ENCODE data around the gene WASF2.

The WASF2 gene

GRCh38 chr1:27515626-27516025 is 25.7 kb upstream of the WASF2 start:
- TF ChIP-seq GATA2 (IDR thresholded peaks at IDR 0.05; ENCODE audit: low read depth, low read length), result no peak
- TF ChIP-seq GATA3 (IDR thresholded peaks at IDR 0.05; ENCODE audit: low read depth, low read length), result no peak

GRCh38 chr1:27513958-27514357 is 24.0 kb upstream of the WASF2 start:
- TF ChIP-seq GATA2 (IDR thresholded peaks at IDR 0.05; ENCODE audit: low read depth, low read length) (no peak), GATA3 (IDR thresholded peaks at IDR 0.05; ENCODE audit: low read depth, low read length) (no peak)

- no peak for TF ChIP-seq GATA3 (IDR thresholded peaks at IDR 0.05; ENCODE audit: low read depth, low read length)
Observed at GRCh38 chr1:27513528-27513927, 23.6 kb upstream of the WASF2 start.

GRCh38 chr1:27509127-27510080 is 19.4 kb upstream of the WASF2 start:
- TF ChIP-seq GATA3 (IDR thresholded peaks at IDR 0.05; ENCODE audit: low read depth, low read length) (no peak), GATA2 (IDR thresholded peaks at IDR 0.05; ENCODE audit: low read depth, low read length) (no peak)

GRCh38 chr1:27507960-27508665 is 18.1 kb upstream of the WASF2 start:
- TF ChIP-seq GATA3 (IDR thresholded peaks at IDR 0.05; ENCODE audit: low read depth, low read length), result no peak
- TF ChIP-seq GATA2 (IDR thresholded peaks at IDR 0.05; ENCODE audit: low read depth, low read length), result no peak

- no peak for TF ChIP-seq GATA2 (IDR thresholded peaks at IDR 0.05; ENCODE audit: low read depth, low read length)
Observed at GRCh38 chr1:27506703-27507102, 16.7 kb upstream of the WASF2 start.

GRCh38 chr1:27505420-27505680 is 15.4 kb upstream of the WASF2 start:
- TF ChIP-seq GATA3 (IDR thresholded peaks at IDR 0.05; ENCODE audit: low read depth, low read length) (no peak), GATA2 (IDR thresholded peaks at IDR 0.05; ENCODE audit: low read depth, low read length) (no peak)

- TF ChIP-seq GATA3 (IDR thresholded peaks at IDR 0.05; ENCODE audit: low read depth, low read length) (no peak), GATA2 (IDR thresholded peaks at IDR 0.05; ENCODE audit: low read depth, low read length) (no peak)
Observed at GRCh38 chr1:27504588-27505419, 14.8 kb upstream of the WASF2 start.

- TF ChIP-seq GATA2 (IDR thresholded peaks at IDR 0.05; ENCODE audit: low read depth, low read length) (no peak), GATA3 (IDR thresholded peaks at IDR 0.05; ENCODE audit: low read depth, low read length) (no peak)
Observed at GRCh38 chr1:27503844-27504587, 14.0 kb upstream of the WASF2 start.

GRCh38 chr1:27503033-27503432 is 13.1 kb upstream of the WASF2 start:
- TF ChIP-seq GATA2 (IDR thresholded peaks at IDR 0.05; ENCODE audit: low read depth, low read length), result no peak
- TF ChIP-seq GATA3 (IDR thresholded peaks at IDR 0.05; ENCODE audit: low read depth, low read length), result no peak

GRCh38 chr1:27499142-27499541 is 9.2 kb upstream of the WASF2 start:
- TF ChIP-seq GATA2 (IDR thresholded peaks at IDR 0.05; ENCODE audit: low read depth, low read length) (no peak), GATA3 (IDR thresholded peaks at IDR 0.05; ENCODE audit: low read depth, low read length) (no peak)

GRCh38 chr1:27496604-27497155 is 6.7 kb upstream of the WASF2 start:
- no peak for TF ChIP-seq GATA2 (IDR thresholded peaks at IDR 0.05; ENCODE audit: low read depth, low read length)
- no peak for TF ChIP-seq GATA3 (IDR thresholded peaks at IDR 0.05; ENCODE audit: low read depth, low read length)

- TF ChIP-seq GATA3 (IDR thresholded peaks at IDR 0.05; ENCODE audit: low read depth, low read length), result no peak
- no peak for TF ChIP-seq GATA2 (IDR thresholded peaks at IDR 0.05; ENCODE audit: low read depth, low read length)
Observed at GRCh38 chr1:27492796-27493195, 2.8 kb upstream of the WASF2 start.
